Activated T-cell treated with anti-CD3 and anti-CD28 coated beads for 1 hour (primary cell): ENCODE data around the gene CRIP1.

Experiments used
- DNase-seq: peaks from one replicate; pipeline ENCODE4 v3.0.0-alpha.2; 2020; ENCODE audit warnings: low read depth

Gene CRIP1

DNA sequence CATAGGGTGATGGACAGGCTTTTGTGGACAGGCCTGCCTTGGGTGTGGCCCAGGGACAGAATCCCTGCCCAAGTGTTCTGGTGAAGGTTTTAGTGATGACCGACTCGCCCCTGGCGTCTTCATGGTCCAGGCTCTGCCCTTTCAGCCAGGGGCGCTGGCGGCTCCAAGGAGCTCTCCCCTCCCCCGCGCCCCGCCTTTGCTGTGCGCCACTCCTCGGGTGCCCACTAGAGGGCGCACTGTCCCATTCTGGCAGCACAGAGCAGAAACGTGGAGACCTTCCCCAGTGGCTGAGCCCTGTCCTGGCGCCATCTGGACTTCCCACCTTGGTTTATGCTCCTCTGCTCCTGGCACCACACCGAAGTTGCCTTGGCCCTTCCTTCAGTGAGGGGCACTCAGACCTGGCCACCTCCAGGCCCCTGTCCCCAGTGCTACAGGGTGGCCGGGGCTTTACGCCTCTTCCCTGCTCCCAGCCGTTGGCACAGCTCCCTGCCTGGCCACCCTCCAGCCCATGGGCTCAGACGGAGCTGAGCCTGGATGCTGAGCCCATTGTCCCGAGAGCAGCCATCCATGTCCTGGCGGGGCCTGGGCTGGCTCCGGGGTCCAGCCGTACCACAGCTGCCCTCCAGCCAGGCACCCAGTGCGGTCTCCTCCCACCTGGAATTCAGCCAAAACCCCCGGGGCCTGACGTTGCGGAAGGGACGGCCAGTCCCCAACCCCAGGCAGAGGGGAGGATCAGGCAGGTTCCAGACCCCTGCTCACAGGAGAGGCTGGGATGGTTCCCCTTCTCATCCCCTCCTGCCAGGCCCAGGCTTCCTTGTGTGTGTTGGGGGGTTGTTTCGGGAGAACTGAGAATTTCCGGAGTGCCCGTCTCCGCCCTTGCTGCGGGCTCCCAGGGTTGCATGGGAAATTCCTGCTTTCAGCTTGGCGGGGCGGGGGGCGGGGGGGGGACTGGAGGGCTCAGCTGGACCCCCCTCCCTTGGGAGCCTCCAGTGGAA lies 5.6 kb upstream of the CRIP1 start:
- peak; percentile 91 for DNase-seq

DNA sequence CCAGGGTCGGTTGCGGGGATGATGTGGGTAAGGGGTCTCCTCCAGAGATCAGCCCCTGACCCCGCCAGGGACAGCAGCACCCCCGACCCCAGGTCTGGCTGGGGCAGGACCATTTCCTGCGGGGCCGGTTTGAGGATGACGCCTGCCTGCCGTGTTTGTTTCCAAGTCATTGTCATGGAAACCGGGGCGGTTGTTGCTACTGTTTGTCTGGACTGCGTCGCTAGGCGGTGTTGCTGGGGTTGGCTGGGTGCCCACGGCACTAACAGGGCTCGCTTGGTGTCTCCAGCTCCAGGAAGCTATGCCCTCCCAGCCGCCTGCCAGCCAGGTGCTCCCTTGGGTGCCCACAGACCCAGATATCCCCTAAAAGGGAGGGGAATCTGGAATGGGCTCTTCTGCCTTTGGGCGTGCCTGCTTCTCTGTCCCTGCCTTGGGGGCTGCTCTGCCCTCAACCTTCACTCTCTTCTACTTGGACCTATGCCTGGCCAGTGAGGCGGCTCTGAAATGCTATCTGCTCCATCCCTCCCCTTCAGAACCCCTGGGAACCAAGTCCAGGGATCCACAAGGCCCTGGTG lies 4.7 kb upstream of the CRIP1 start:
- DNase-seq, result peak; percentile 90

DNA sequence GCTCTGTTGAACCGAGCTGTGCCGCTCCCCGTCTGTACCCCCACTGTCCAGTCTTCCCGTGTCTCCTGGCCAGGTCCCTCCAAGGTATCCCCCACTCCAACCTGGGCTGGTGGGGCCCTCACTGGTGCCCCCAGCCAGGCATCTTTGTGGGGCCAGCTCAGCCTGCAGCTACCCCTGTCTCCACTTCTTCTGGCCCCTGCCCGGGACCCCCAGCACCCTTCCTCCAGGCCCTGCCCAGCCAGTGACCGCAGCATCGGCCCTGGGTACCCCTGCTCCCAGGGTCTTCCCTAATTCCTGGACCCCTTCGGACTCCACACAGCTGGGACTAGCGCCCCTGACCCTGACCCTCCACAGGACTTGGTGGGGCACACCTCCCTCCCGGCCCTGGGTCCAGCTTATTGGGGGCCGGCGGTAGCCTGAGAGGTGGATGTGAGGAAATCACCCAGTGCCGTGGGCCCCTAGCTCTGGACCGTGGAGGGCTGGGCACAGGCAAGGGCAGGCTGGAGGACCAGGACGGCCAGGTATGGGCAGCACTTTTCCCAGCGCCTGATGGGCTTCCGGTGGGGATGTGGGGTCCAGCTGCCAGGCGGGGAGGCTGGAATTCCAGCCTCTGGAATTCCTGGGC lies 4.1 kb upstream of the CRIP1 start:
- no peak for DNase-seq

GRCh38 chr14:105483300-105484068 lies 3.2 kb upstream of the CRIP1 start:
- no peak for DNase-seq

DNA sequence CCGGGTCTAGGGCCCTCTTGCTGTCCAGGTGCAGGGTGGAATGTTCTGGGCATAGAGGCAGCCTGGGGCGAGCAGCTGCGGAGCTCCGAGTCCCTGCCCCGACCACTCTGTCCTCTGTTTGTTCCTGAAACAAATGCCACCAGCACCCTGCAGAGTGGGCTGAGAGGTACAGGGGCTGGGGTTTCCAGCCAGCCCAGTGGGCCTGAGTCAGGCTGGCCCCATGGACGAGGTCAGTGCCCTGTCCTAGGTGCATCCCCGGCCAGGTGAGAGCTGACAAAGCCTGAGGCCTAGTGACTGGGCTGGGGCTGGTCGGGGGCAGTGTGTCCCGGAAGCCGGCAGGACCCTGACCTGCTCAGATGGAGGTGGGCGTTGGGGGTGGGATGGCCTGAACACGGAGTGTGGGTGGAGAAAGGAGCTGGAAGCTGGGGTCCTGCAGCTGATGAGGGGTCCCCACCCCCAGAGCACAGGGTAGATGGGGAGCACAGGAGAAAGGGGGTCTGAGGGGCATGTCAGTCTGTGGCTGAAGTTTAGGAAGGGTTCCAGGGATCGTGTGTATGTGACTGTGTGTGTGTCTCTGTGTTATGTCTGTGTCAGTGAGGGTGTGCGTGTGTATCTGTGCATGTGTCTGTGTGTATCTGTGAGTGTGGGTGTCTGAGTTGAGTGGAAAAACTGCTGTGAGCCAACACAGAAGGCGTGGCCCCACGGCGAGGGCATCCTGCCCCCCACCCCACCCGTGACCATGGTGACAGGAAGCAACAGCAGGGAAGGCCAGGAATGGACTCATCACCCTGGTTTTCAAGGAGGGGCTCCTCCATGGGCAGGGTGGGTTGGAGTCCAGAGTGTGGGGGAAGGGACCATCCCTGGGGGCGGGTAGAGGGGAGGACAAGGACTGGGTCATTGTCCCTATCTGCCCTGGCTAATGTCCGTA lies 2.4 kb upstream of the CRIP1 start:
- DNase-seq, result peak; percentile 65

DNA sequence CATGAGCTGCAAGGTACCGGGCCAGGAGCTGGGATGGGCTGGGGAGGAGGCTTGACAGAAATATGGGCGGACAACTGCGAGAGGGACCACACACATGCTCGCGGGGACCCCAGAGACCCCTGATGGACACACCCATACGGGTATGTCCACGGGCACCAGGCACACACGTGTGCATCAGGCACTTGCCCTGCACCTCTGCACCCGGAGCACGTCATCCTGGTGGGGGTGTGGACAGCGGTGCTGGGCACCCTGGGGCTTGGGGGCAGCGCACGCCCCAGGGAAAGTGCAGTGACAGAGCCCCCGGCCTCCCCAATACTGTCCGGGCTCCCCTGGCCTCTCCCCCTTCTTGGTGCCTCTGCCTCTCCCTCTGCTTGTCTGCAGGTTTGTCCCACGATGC lies 1.7 kb upstream of the CRIP1 start:
- no peak for DNase-seq

GRCh38 chr14:105485739-105486162 lies 935 bp upstream of the CRIP1 start:
- DNase-seq, result no peak

- DNase-seq, result peak; percentile 57
Observed at GRCh38 chr14:105486974-105487448, 325 bp downstream of the CRIP1 start.

- DNase-seq, result peak; percentile 67
Observed at GRCh38 chr14:105487449-105487985, 831 bp downstream of the CRIP1 start.

GRCh38 chr14:105487986-105488777 lies 1.5 kb downstream of the CRIP1 start:
- no peak for DNase-seq

GRCh38 chr14:105488781-105489541 lies 2.3 kb downstream of the CRIP1 start:
- DNase-seq, result no peak

DNA sequence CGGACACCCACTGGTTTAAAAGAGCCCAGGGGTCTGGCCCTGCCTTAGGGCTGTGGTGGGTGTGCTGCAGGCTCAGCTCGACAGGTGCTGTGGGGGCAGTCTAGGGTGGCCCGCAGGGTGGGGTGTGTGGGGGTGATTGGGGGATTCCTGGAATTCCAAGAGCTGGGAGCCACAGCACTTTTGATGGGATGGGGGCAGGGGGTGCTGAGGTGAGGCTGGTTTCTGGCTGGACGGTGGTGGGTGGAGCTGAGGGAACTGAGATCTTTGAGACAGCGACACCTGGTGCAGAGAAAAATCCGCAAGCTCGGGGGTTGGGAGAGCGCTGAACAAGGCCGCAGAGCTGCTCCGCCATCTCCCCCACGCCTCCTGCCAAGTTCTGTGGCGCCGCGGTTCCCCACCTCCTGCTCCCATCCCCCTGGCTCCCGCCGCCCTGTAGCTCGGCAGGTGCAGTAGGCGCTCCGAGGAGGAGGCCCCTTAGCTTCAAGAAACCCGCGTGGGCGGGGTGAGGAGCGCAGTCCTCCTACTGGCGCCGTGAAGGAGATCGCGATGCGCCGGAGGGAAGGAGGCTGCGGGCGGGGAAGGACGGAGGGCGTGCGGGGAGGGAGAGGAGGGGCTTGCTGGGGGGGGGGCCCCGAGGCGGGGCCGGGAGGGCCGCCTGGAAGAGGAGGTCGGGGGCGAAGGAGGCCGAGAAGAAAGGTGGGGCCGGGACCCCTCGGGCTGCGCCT lies 3.0 kb downstream of the CRIP1 start:
- DNase-seq, result peak; percentile 76

GRCh38 chr14:105490267-105490571 lies 3.5 kb downstream of the CRIP1 start:
- DNase-seq, result no peak

- peak; percentile 97 for DNase-seq
Observed at GRCh38 chr14:105490572-105491365, 4.1 kb downstream of the CRIP1 start, which contains the start of gene TEDC1. TSS of gene TEDC1 (plus strand) at chr14:105491246. CDS start at chr14:105491376, 130 bp downstream.

DNA sequence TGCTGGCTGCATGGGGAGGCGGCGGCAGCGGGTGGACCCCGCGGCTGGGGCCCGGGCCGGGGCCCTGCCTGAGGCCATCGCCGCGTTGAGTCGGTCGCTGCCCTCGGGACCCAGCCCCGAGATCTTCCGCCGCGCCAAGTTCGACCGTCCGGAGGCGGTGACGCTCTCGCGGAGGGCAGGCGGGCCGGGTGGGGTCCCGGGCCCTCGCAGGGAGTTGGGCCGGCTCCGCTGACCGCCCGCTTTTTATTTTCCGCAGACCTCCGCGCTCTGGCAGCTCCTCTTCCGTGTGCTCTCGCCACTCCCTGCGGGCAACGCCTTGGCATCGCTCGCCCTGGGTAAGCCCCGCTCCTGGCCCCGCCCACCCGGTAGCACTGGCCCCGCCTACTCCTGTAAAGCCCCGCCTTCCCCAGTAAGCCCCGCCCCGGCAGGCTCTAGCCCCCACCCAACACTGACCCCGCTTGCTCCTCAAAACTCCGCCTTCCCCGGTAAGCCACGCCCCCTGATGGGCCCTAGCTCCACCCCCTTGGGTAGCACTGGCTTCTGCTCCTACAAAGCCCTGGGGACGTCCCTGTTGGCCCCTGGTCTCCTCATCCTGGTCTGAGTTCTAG lies 4.8 kb downstream of the CRIP1 start:
- peak; percentile 77 for DNase-seq

DNA sequence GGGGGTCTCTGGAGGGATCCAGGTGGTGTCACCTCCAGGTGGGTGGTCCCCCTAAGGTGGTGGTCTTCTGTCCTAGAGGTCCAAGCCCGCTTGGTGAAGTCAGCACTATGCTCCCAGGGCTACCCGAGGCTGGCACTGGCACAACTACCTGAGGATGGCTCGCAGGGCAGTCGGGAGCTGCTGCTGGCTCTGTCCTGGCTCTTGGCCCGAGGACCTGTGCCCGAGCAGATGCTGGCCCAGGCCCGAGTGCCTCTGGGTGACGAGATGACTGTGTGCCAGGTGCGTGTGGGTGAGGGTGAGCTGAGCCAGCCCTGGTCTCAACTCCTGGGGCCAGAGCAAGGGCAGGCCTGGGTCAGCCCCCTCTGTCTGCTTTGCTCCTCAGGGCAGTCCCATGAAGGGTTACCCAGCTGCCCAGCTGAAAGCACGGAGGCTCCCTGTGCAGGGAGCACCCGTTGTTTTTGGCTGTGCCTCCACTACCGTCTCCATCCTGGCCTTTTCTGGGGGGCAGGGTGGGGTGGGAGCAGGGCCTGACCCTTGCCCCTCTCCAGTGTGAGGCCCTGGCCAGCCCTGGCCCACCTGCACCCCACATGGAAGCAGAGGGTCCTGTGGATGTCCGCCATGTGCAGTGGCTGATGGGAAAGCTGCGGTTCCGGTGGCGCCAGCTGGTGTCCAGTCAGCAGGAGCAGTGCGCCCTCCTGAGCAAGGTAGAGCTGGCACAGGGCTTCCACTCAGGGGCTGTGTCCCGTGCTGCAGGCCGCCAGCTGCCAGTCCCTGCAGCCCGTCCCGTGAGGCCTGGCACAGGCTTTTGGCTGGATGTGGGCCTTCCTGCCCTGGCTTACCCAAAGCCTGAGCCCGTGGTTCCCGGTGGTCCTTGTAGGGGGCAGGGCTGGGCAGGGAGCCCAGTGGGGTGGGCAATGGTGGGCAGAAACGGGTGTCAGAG lies 5.6 kb downstream of the CRIP1 start:
- DNase-seq, result no peak
